Psoas muscle (tissue), 8 donors: Measurements from ENCODE around the gene CASKIN1. TPM values are rescaled to one million over a fixed set of nuclear protein-coding genes. Genes with fewer than 3 reads are reported as not detected.

Experiments used
- ATAC-seq, 4 donors: fragments of 200-7000 bp; cut with Tn5 transposase; one replicate each; pipeline ENCODE4 v1.9.1; 2020; ENCODE audit warnings: moderate library complexity in 3 of 4, mild to moderate bottlenecking in 2 of 4
- DNase-seq, 2 donors: peaks; one replicate each; pipeline ENCODE4 v3.0.0-alpha.2; 2020
- H3K27ac ChIP-seq: fragments of 200-600 bp; one replicate; pipeline ENCODE4 v1.8.0; 2022
- H3K27me3 ChIP-seq, 3 donors: fragments of 200-600 bp in 1 of 3; one replicate each; pipeline versions ENCODE4 v1.6.1 to v1.8.0; 2013 to 2022; ENCODE audit warnings: low read length in 2 of 3, mild to moderate bottlenecking in 2 of 3, moderate library complexity in 1 of 3; ENCODE audit not compliant: insufficient read depth in 3 of 3
- H3K36me3 ChIP-seq, 2 donors: fragments of 200-600 bp in 1 of 2; one replicate each; pipeline versions ENCODE4 v1.6.1 to v1.8.0; 2013 to 2022; ENCODE audit warnings: low read depth in 1 of 2, mild to moderate bottlenecking in 1 of 2, moderate library complexity in 1 of 2; ENCODE audit not compliant: insufficient read depth in 1 of 2
- H3K4me1 ChIP-seq: fragments of 200-600 bp; one replicate; pipeline ENCODE4 v1.8.0; 2022
- H3K4me3 ChIP-seq: fragments of 200-600 bp; one replicate; pipeline ENCODE4 v1.8.0; 2022; ENCODE audit warnings: mild to moderate bottlenecking
- H3K9me3 ChIP-seq: fragments of 200-600 bp; one replicate; pipeline ENCODE4 v1.8.0; 2022
- CTCF ChIP-seq: fragments of 200-600 bp; IDR thresholded peaks from one replicate; pipeline ENCODE4 v1.8.0; 2022; ENCODE audit warnings: antibody characterized with exemption
- WGBS, 3 donors: extraction: QIAGEN DNeasy Blood & Tissue Kit; methylation state at CpG; one replicate each; pipeline versions ENCODE4 v1.1.6 to v1.1.7; 2013; 5-methylcytosine and 5-hydroxymethylcytosine counted together
- intact Hi-C, 2 donors: fragments of 100-400 bp; cut with DNase I; formaldehyde crosslinking; loops; one replicate each; pipeline versions ENCODE4 v1.11.0 to v1.14.2; 2022
- polyA plus RNA-seq, 3 donors: library from polyadenylated mRNA; stranded (reverse); fragments of 200-250 nt; gene quantifications; one replicate each; pipeline ENCODE4 v1.2.3, GENCODE V29; 2013
- total RNA-seq, 4 donors: library from RNA; stranded (reverse); fragmentation: NEBNext Ultra II Directional in 2 of 4; extraction: Animal tissue kit (Norgen Biotek cat#: 25700) in 2 of 4; gene quantifications; one replicate each; pipeline versions ENCODE4 v1.2.1 to v1.2.4, GENCODE V29; 2021 to 2023
- donor health status: healthy with polysubstance abuse.
- donor health status: DM: no; HTN: no; CAD: no; lungs with moderate emphysema.
- donor health status: Bipolar disorder and iron deficiency.
- donor health status: healthy.
- donor health status: DM: yes; HTN: yes; CAD: no.
- donor health status: DM: no; HTN: no; CAD: no.
- donor health status: DM: no; HTN: no; CAD: no.
- donor health status: DM: yes; HTN: yes; CAD: no.

CASKIN1 gene
- total and polyA plus RNA-seq, 7 donors, result 0.32 to 1.0 (median 0.63) TPM

- no peaks in the 10 kb centered on the region for H3K4me1 ChIP-seq
- H3K27me3 ChIP-seq, result no peaks in the 10 kb centered on the region
- H3K4me3 ChIP-seq, result no peak overlapping the region
- TF ChIP-seq CTCF, result no peak
- ATAC-seq (no peak), DNase-seq (no peak)
- intact Hi-C loops, result no loop called here
- peaks cover 3 to 81% of the 10 kb centered on the region in 2 donors for H3K36me3 ChIP-seq
- H3K9me3 ChIP-seq, result no peaks in the 10 kb centered on the region
- no peak overlapping the region for H3K27ac ChIP-seq
- 93 to 94% (median 94%) methylated on average over 23 to 28 of the region's 28 CpGs for WGBS, 3 donors
These were observed 24.7 kb downstream of the CASKIN1 start for GRCh38 chr16:2171601-2172178.

- Histone ChIP-seq H3K4me3 (peak overlapping the region; percentile 43), H3K27ac (no peak overlapping the region), H3K4me1 (no peaks in the 10 kb centered on the region), H3K36me3 (peaks cover 3 to 81% of the 10 kb centered on the region in 2 donors), H3K27me3 (no peaks in the 10 kb centered on the region), H3K9me3 (no peaks in the 10 kb centered on the region)
- DNase-seq, result no peak
- TF ChIP-seq CTCF, result no peak
- intact Hi-C loops, result no loop called here
- ATAC-seq, result peak in 1 of 4 donors; percentile 9
- WGBS, 3 donors, result 77 to 87% (median 78%) methylated on average over 40 to 47 of the region's 47 CpGs
These were observed 25.6 kb downstream of the CASKIN1 start for GRCh38 chr16:2170587-2171435.

GRCh38 chr16:2170080-2170479 is 26.3 kb downstream of the CASKIN1 start:
- Histone ChIP-seq H3K9me3 (no peaks in the 10 kb centered on the region), H3K27me3 (no peaks in the 10 kb centered on the region), H3K4me3 (peak overlapping the region; percentile 43), H3K27ac (peak overlapping the region; percentile 53), H3K4me1 (no peaks in the 10 kb centered on the region), H3K36me3 (peaks cover 3 to 75% of the 10 kb centered on the region in 2 donors)
- ATAC-seq (peak in 2 of 4 donors; percentile 24), DNase-seq (no peak)
- intact Hi-C loops, result no loop called here
- TF ChIP-seq CTCF, result no peak
- WGBS, 3 donors, result 60 to 67% (median 66%) methylated on average over 12 to 18 of the region's 18 CpGs

GRCh38 chr16:2167068-2167638 is 29.3 kb downstream of the CASKIN1 start:
- intact Hi-C loops, result no loop called here
- Histone ChIP-seq H3K9me3 (no peaks in the 10 kb centered on the region), H3K27me3 (no peaks in the 10 kb centered on the region), H3K4me1 (no peaks in the 10 kb centered on the region), H3K27ac (no peak overlapping the region), H3K36me3 (peaks cover 3 to 46% of the 10 kb centered on the region in 2 donors), H3K4me3 (no peak overlapping the region)
- WGBS, 3 donors, result 89 to 92% (median 89%) methylated on average over 18 of the region's 18 CpGs
- ATAC-seq (no peak), DNase-seq (no peak)
- no peak for TF ChIP-seq CTCF
